ENCODE measurements around the gene ITPKB. TPM values are rescaled to one million over a fixed set of nuclear protein-coding genes. Genes with fewer than 3 reads are reported as not detected.
A peak's percentile ranks its signal among the peaks of the same experiment; 100 is the strongest.

Gene ITPKB
- polyA plus RNA-seq, 3 donors from 2014 or later = 14.1 to 37.8 (median 18.7) TPM

DNA sequence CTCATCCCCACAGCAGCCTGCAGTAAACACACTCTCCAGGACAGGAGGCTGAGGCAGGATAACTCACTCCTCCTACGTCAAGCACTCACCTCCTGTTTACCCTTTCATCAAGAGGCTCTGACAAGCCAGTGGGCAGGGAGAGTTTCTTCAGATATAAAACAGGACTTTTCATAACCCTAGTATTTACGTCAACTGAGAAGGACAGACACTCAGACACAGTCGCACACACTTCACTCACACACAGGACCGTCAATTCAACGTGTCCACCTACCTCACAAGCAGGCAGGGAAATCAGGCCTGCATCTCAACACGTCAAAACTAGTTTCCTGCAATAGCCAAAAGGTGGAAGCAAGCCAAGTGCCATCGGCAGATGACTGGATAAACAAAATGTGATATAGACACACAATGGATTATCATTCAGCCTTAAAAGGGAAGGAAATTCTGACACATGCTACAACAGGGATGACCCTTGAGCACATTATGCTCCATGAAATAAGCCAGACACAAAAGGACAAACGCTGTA lies 48.6 kb downstream of the ITPKB start:
- no peaks in the 10 kb centered on the region for H3K9me3 Mint-ChIP-seq
- H3K27ac Mint-ChIP-seq = peak overlapping the region; percentile 87 to 100 (median 91)
- H3K4me1 Mint-ChIP-seq = peaks cover 86 to 96% of the 10 kb centered on the region in 2 donors
- peaks cover 0 to 9% (median 3%) of the 10 kb centered on the region in 3 donors for H3K36me3 Mint-ChIP-seq
- peak overlapping the region; percentile 26 to 66 (median 49) for H3K4me3 Mint-ChIP-seq
- no peak for DNase-seq
- H3K27me3 Mint-ChIP-seq (ENCODE audit: low read depth in 3 of 3) = peaks cover 0 to 2% (median 0%) of the 10 kb centered on the region in 3 donors

DNA sequence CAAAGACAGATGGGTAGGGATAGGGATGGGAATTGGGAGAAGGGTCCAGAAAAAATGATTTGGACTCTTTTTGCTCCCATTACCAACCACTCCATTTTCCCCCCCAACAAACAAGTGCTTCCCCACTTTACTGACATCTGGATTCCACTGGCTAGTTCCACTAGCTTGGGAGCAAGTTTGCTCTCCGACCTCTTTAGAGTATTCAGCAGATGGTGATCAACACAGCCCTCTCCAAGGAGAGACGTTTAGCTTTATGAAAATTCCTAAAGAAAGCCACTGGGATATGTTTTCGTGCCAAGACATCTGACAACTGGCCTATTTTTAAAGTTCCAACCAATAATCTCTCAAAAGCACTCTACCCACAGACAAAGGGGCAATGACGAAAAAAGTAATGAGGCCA lies 50.3 kb downstream of the ITPKB start:
- DNase-seq = no peak
- Mint-ChIP-seq H3K9me3 (no peaks in the 10 kb centered on the region), H3K27ac (peak overlapping the region; percentile 73 to 100 (median 86)), H3K27me3 (ENCODE audit: low read depth in 3 of 3) (peaks cover 0 to 2% (median 0%) of the 10 kb centered on the region in 3 donors), H3K36me3 (peaks cover 0 to 15% (median 3%) of the 10 kb centered on the region in 3 donors), H3K4me1 (peaks cover 93 to 100% of the 10 kb centered on the region in 2 donors), H3K4me3 (peak overlapping the region in 1 of 5 donors; percentile 44)

DNA sequence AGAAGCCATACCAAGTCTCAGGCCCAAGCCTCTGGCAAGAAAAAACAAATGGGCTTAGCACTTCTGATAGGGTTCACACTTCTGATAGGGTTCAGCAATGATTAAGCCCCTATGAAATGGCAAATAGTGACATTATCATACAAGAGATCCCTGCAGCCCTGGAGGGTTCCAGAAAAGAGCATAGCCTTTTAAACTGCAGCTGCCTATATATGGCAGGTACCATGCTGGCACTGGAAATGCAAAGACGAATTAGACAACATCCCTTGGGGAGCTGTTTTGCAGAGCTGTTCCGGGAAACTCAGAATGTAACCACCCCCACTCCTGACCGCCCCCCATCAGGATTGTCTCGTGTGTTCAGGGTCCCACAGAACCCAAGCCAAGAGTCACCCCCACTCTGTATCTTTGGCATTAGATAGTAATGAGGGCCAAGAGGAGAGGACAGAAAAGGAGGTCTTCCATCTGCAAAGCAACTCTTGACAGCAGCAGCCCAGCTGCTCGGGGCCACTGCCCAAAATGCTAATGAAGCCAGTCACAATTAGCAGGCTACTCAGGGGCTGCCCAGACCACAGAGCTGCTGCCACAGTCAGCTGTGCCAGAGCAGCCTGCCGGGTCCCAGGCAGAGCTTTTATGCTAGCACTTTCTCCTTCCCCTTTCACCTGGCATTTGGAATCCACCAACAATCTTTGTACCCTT lies 50.9 kb downstream of the ITPKB start:
- no peaks in the 10 kb centered on the region for H3K9me3 Mint-ChIP-seq
- H3K27me3 Mint-ChIP-seq (ENCODE audit: low read depth in 3 of 3) = peaks cover 0 to 2% (median under 1%) of the 10 kb centered on the region in 3 donors
- H3K4me3 Mint-ChIP-seq = peak overlapping the region in 2 of 5 donors; percentile 12 to 61
- DNase-seq = no peak
- peaks cover 0 to 15% (median 3%) of the 10 kb centered on the region in 3 donors for H3K36me3 Mint-ChIP-seq
- H3K4me1 Mint-ChIP-seq = peaks cover 95 to 100% of the 10 kb centered on the region in 2 donors
- H3K27ac Mint-ChIP-seq = peak overlapping the region; percentile 81 to 100 (median 91)

DNA sequence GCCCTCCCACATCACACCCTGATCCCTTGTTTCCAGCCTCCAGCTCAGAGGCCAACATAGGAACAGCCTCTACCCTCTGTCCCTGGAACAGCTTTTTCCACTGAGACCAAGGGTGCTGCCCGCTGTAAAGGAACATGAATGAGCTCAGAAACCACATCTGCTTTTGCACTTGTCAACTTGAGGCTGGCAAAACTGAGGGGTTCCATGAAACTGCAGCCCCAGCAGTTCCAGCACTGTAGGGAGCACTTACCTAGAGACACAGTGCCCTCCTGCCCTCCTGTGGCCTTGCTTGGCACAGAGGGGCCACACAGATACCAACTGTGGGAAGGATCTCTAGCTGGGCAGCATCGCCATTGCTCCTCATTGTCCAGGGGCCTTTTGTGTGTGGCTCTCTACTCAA lies 51.7 kb downstream of the ITPKB start:
- Mint-ChIP-seq H3K4me3 (peak overlapping the region; percentile 7 to 61 (median 23)), H3K4me1 (peaks cover 95 to 100% of the 10 kb centered on the region in 2 donors), H3K36me3 (peaks cover 0 to 15% (median 3%) of the 10 kb centered on the region in 3 donors), H3K9me3 (no peaks in the 10 kb centered on the region), H3K27ac (peak overlapping the region; percentile 81 to 100 (median 91)), H3K27me3 (ENCODE audit: low read depth in 3 of 3) (peaks cover 0 to 2% (median 2%) of the 10 kb centered on the region in 3 donors)
- DNase-seq = peak; percentile 63 to 67 (median 64)

DNA sequence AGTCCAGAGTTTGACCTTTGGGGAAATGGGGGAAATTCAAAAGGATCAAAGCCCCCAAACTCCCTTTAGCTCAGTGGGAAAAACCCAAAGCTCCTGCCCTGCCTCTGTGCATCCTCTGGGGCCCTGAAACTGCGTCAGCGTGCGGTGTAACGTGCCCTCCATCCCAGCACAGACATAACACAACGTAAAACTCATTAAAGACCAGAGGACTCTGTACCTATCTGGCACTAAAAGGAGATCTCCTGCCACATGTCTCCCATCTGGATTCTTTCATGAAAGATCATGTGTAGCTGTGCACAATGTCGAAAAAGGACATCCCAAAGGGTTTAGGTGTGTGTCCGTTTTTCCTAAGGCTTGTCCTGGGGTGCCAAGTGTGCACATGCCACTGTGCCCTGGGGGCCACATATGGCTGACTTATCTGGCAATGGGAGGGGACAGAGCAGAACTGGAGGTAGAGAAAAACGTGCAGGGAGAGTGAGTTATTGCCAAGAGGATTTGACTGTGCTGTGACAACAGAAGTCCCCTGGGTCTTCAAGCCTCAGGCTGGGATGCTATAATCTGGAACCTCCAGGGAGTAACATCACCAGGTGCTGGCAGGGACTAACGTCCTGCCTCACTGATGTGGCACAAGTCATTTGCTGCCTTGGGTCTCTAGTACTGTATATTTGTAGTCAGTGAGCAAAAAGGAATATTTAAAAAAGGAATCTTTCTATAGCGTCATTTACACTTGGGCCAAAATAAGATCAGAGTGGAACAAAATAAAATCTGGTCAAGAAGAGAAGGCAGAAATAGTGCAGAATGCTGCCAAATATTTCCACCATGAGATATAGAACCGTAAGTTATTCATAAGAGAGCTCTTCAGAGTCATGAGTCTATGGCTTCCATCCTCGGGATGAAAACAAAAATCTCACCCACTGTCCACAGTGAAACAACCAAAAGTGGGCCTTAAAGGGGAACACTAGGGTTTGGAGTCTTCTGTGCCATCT lies 52.3 kb downstream of the ITPKB start:
- Mint-ChIP-seq H3K36me3 (peaks cover 0 to 15% (median 3%) of the 10 kb centered on the region in 3 donors), H3K9me3 (no peaks in the 10 kb centered on the region), H3K27me3 (ENCODE audit: low read depth in 3 of 3) (peaks cover 0 to 2% (median 2%) of the 10 kb centered on the region in 3 donors), H3K4me3 (peak overlapping the region; percentile 12 to 61 (median 23)), H3K27ac (peak overlapping the region; percentile 81 to 100 (median 91)), H3K4me1 (peaks cover 95 to 100% of the 10 kb centered on the region in 2 donors)
- DNase-seq = no peak

DNA sequence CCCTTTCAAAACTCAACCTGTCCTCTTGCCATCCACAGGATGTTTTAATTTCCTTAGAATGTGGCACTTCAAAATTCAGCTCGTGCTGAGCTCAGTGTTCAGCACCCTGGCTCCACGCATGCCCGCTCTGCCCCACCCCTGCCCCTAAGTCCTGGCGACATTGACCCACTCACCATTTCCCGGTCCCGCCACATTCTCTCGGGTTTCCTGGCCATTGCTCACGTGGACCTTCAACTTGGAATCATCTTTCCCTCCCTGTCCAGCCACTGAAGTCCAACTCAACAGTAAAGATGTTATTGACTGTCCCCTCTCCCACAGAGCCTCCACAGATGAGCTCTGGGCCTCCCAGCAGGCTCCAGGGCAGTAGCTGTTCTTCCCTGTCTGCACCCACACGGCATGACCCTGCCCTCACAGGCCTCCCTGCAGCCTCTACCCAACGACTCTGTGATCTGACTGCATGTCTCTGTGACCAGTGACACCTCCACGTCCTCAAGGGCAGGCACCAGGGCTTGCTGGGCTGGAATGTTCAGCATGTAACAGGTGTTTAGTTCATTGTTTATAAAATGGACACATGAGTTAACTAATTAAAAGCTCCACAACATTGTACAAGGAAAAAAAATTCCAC lies 53.8 kb downstream of the ITPKB start:
- H3K36me3 Mint-ChIP-seq = peaks cover 0 to 10% (median 3%) of the 10 kb centered on the region in 3 donors
- DNase-seq = no peak
- H3K4me3 Mint-ChIP-seq = peak overlapping the region in 3 of 5 donors; percentile 2 to 14 (median 2)
- H3K27ac Mint-ChIP-seq = peak overlapping the region; percentile 79 to 100 (median 86)
- peaks cover 1 to 2% (median 1%) of the 10 kb centered on the region in 3 donors for H3K27me3 Mint-ChIP-seq (ENCODE audit: low read depth in 3 of 3)
- H3K4me1 Mint-ChIP-seq = peaks cover 94 to 100% of the 10 kb centered on the region in 2 donors
- H3K9me3 Mint-ChIP-seq = no peaks in the 10 kb centered on the region

DNA sequence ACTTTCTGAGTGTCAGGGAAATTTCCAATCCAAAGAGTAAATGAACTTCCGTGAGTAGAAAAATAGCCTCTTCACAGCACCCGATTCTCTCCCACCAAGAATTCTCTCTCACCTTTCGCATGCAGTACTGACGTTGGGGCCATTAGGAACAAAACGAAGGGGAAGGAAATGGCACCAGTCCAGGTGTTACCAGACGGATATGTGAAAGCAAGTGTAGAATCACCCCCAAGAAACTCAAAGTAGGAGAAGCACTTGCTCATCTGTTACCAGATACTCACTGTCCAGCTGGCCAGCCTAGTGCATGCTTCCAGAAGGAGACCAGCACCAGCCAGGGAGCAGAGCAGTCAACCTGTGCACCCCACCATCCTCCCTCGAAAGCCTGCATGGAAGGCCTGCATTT lies 55.1 kb downstream of the ITPKB start:
- Mint-ChIP-seq H3K9me3 (no peaks in the 10 kb centered on the region), H3K27me3 (ENCODE audit: low read depth in 3 of 3) (peaks cover 8 to 14% (median 9%) of the 10 kb centered on the region in 3 donors), H3K36me3 (peaks cover 0 to 7% (median 0%) of the 10 kb centered on the region in 3 donors), H3K4me3 (peak overlapping the region; percentile 1 to 44 (median 22)), H3K4me1 (peaks cover 98 to 100% of the 10 kb centered on the region in 2 donors), H3K27ac (peak overlapping the region; percentile 76 to 100 (median 86))
- peak in 1 of 3 donors; percentile 21 for DNase-seq

DNA sequence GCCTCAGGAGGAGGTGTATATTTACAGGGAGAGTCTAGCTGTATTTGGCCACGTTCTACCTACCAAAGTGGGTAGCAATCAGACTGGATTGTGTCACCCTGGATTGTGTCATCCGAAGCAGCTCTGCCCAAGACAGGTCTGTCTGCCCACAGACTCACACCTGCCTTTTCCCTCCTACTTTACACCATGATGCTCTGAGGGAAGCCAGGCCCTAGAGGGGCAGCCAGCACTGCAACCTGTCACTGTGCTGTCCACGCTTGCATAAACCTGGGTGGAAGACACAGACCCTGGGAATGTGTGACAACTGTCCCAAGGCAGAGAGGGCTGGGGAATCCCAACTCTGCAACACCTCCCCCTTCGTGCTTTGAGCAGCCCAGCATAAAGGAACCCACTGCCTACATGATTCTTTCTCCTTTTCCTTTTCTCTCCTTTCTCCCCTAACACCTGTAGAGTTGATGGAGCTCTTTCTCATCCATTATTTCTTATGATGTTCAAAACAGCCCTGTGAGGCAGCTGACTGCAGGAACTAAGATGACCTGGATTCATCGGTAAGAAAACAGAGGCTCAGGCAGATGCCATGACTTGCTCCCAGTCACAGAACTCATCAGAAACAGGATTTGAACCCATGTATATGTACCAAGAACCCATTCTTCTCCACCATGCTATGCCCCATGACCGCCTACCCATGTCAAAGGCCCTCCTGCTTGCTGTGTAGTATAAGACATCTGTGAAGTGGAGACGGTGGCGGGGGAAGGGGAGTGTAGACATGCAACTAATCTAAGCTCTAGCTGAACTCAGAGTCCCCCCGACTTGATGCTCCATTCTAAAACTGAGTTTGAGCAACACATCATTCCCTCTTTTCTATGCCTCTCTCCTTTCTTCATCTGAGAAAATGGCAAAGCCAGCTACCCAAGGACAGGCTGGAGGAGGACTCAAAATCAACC lies 55.9 kb downstream of the ITPKB start:
- peak overlapping the region in 4 of 5 donors; percentile 4 to 44 (median 16) for H3K4me3 Mint-ChIP-seq
- H3K27ac Mint-ChIP-seq = peak overlapping the region; percentile 76 to 100 (median 86)
- H3K4me1 Mint-ChIP-seq = peaks cover 98 to 100% of the 10 kb centered on the region in 2 donors
- DNase-seq = peak in 2 of 3 donors; percentile 19 to 36
- peaks cover 8 to 22% (median 9%) of the 10 kb centered on the region in 3 donors for H3K27me3 Mint-ChIP-seq (ENCODE audit: low read depth in 3 of 3)
- no peaks in the 10 kb centered on the region for H3K9me3 Mint-ChIP-seq
- H3K36me3 Mint-ChIP-seq = peaks cover 0 to 7% (median 0%) of the 10 kb centered on the region in 3 donors

DNA sequence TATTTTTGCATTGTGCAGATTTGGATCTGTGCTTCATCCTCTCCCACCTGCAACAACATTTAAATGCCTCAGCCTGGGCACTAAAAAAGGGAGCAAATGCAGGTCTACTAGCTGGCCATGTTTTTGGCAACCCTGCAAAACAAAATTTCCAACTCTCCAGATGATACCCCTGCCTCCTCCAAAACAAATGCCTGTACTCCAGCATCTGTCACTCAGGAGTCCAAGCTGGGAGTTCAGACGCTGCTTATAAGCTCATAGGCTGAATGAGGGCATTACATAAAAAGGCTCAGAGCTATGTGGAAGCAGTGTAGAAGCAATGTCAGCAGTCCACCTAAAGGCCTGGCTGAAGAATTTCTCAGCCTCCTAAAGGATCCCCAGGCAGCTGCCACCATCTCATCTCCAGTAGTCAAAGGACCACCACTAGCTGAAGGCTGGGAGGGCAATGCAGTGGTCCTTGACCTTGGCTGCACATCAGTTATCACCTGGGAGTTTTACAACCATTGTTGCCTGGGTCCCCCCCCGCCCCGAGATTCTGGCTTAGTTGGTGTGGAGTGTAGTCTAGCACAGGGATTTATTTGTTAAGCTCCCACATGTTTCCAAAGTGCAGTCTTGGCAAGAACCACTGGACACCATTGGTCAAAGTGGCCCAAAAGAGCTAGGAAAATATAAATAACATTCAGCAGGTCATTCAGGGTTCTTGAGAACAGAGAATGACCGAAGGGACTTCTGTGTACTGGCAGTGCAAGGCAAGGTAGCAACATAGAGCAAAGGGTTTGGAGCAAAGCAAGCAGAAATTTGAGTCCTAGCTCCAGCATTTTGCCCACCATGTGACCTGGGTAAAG lies 57.2 kb downstream of the ITPKB start:
- H3K4me1 Mint-ChIP-seq = peaks cover 98 to 100% of the 10 kb centered on the region in 2 donors
- H3K27ac Mint-ChIP-seq = peak overlapping the region; percentile 79 to 100 (median 92)
- peaks cover 0 to 7% (median 0%) of the 10 kb centered on the region in 3 donors for H3K36me3 Mint-ChIP-seq
- peak overlapping the region in 3 of 5 donors; percentile 1 to 32 (median 25) for H3K4me3 Mint-ChIP-seq
- H3K27me3 Mint-ChIP-seq (ENCODE audit: low read depth in 3 of 3) = peaks cover 10 to 31% (median 14%) of the 10 kb centered on the region in 3 donors
- H3K9me3 Mint-ChIP-seq = no peaks in the 10 kb centered on the region
- no peak for DNase-seq

DNA sequence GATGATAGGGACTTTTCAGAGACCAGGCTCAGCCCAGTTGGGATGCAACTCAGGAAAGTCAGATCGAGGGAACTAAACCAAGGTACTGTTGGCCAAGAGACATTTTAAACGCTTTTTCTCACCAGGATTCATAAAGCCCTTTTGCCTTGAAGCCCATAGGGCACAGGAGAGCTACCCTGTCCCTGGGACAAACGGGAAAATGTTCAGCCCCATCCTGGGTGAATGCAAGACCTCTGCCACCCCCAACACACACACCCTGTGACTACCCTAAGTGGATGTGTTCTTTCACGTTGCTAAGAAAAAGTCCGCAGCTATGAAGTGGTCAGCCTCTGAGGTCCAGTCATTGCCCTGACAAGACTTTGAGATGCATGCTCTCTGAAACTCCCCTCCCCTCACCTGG lies 58.4 kb downstream of the ITPKB start:
- H3K27me3 Mint-ChIP-seq (ENCODE audit: low read depth in 3 of 3) = peaks cover 10 to 34% (median 14%) of the 10 kb centered on the region in 3 donors
- peaks cover 0 to 7% (median 0%) of the 10 kb centered on the region in 3 donors for H3K36me3 Mint-ChIP-seq
- H3K4me1 Mint-ChIP-seq = peaks cover 99 to 100% of the 10 kb centered on the region in 2 donors
- no peaks in the 10 kb centered on the region for H3K9me3 Mint-ChIP-seq
- DNase-seq = no peak
- peak overlapping the region; percentile 80 to 92 (median 88) for H3K4me3 Mint-ChIP-seq
- peak overlapping the region; percentile 98 to 100 (median 99) for H3K27ac Mint-ChIP-seq

DNA sequence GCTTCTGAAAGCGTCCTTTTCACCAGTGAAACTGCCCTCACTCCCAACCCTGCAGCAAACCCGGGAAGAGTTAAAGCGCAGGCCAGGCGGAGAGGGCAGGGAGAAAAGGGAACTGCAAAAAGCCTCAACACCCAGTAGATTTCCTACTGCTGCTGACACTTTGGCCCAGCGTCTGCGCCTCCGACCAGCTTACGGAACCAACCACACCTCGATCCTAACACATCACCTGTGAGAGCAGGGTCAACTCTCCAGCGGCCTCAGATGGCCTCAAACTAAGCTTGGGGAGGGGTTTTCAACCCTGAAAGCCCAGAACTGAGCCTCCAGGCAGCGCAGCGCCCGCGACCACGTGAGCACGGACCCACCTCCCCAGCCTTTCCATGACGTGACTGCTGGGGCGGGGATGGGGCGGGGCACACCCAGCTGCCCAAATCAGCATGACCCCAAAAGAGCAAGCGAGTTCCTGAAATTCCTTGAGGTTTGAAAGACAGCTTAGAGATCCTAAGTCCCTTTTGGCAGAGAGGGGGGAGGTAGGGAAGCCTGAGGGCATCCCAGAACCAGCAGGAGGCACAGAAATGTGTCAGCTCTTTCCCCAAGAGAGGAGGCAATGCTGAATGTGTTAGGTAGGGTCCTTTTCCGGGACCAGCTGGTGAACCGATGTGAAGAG lies 59.1 kb downstream of the ITPKB start:
- peak; percentile 72 to 77 (median 75) for DNase-seq
- Mint-ChIP-seq H3K9me3 (peaks cover 0 to under 1% (median 0%) of the 10 kb centered on the region in 6 donors), H3K4me3 (peak overlapping the region; percentile 80 to 92 (median 88)), H3K36me3 (peaks cover 0 to under 1% (median 0%) of the 10 kb centered on the region in 3 donors), H3K4me1 (peaks cover 99 to 100% of the 10 kb centered on the region in 2 donors), H3K27me3 (ENCODE audit: low read depth in 3 of 3) (peaks cover 14 to 41% (median 18%) of the 10 kb centered on the region in 3 donors), H3K27ac (peak overlapping the region; percentile 98 to 100 (median 99))
